ENCODE data around the gene FAM98B. TPM values are rescaled to one million over a fixed set of nuclear protein-coding genes. Genes with fewer than 3 reads are reported as not detected.
A peak's percentile ranks its signal among the peaks of the same experiment; 100 is the strongest.

FAM98B gene
- total and polyA plus RNA-seq, 2 of the 8 experiments (the other 6 are each of a cell fraction or from before 2014, with no cell fraction given): 5.9 to 48.4 TPM

DNA sequence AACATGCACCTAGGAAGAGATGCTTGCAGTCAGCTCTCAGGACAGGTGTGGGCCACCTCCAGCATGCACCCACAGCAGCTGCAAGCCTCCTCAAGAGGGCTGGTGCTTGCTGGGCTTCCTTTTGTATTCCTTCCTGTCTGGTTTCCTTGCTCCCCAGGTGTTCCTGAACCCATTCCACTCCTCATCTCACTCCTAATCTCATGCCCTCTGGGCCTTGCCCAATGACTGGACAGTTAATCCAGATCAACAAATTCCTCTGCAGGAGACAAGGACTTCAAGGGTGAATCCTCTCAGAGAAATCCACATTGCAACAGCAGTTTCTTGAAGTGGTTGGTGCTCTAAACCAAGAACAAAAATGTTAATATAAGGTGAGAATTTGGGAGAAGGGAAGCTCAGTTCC lies 80.0 kb downstream of the FAM98B start:
- no peak overlapping the region for H3K4me2 ChIP-seq (ENCODE audit: insufficient read depth in 1 of 2, low read depth in 2 of 2, low read length in 2 of 2)
- H4K5ac ChIP-seq (ENCODE audit: insufficient read length, low read depth, low read length): no peak overlapping the region
- H3K36me3 ChIP-seq (ENCODE audit: control insufficient read depth in 2 of 4, insufficient read depth in 4 of 4, low read length in 3 of 4): no peaks in the 10 kb centered on the region
- no peak overlapping the region for H3K9ac ChIP-seq (replicated peaks in 1 of 4; ENCODE audit: extremely low read depth in 1 of 4, low read depth in 3 of 4, low read length in 3 of 4)
- no peak overlapping the region for H3K56ac ChIP-seq (replicated peaks; ENCODE audit: insufficient read length, low read depth, low read length)
- no peak overlapping the region for H3K18ac ChIP-seq (ENCODE audit: extremely low read depth, low read length)
- no peak overlapping the region for H4K8ac ChIP-seq (ENCODE audit: extremely low read depth, insufficient read depth, low read length)
- H3K27ac ChIP-seq (ENCODE audit: low read depth, low read length): no peak overlapping the region
- peaks cover 0 to 3% (median 0%) of the 10 kb centered on the region in 4 experiments; a peak in 1 of 7 replicates for H3K4me1 ChIP-seq (replicated peaks in 1 of 4; ENCODE audit: control insufficient read depth in 3 of 4, insufficient read depth in 4 of 4, low read length in 3 of 4)
- no peaks in the 10 kb centered on the region for H3K79me2 ChIP-seq (ENCODE audit: control insufficient read depth in 1 of 2, insufficient read depth in 2 of 2, low read length in 2 of 2)
- ChIA-PET POLR2A (ENCODE audit: partially characterized antibody) (no interaction called here), CTCF (ENCODE audit: partially characterized antibody) (interaction anchor here (1.1 to 3.6 kb wide), 5 partner anchors 13 to 166 kb away, joined by 3 to 18 read pairs (median 4); partner anchors contain the start of gene RASGRP1)
- no peaks in the 10 kb centered on the region for H3K9me3 ChIP-seq (ENCODE audit: insufficient read depth in 2 of 2, low read depth in 1 of 2, low read length in 1 of 2)
- no peak overlapping the region for H3K4me3 ChIP-seq (ENCODE audit: extremely low read depth in 1 of 4, insufficient read depth in 2 of 4, low read depth in 3 of 4, low read length in 4 of 4)
- H2BK12ac ChIP-seq (ENCODE audit: low read depth, low read length): no peak overlapping the region
- no peak overlapping the region for H2BK20ac ChIP-seq (ENCODE audit: low read length)
- no peaks in the 10 kb centered on the region for H4K20me1 ChIP-seq (replicated peaks in 1 of 2; ENCODE audit: control insufficient read depth in 1 of 2, insufficient read depth in 2 of 2, low read length in 2 of 2)
- H3K27me3 ChIP-seq (replicated peaks in 1 of 4; ENCODE audit: control insufficient read depth in 3 of 4, extremely low read depth in 1 of 4, insufficient read depth in 3 of 4, low read length in 3 of 4): no peaks in the 10 kb centered on the region
- 0 out of 2 replicates have a peak overlapping the region, but pooled peaks have one; percentile 7 for H2AK5ac ChIP-seq (ENCODE audit: low read depth, low read length)
- DNase-seq (ENCODE audit: low read depth in 1 of 2, low spot score in 2 of 2): no peak
- FAIRE-seq: no peak
- H4K91ac ChIP-seq (replicated peaks; ENCODE audit: insufficient read length, low read length): no peak overlapping the region
- no peak overlapping the region for H3K14ac ChIP-seq (ENCODE audit: insufficient read length)
- H3K23me2 ChIP-seq (ENCODE audit: low read depth, low read length): no peaks in the 10 kb centered on the region
- H2AFZ ChIP-seq (ENCODE audit: low read length): no peak overlapping the region
- no peak overlapping the region for H2BK5ac ChIP-seq (ENCODE audit: low read depth, low read length)
- H3K23ac ChIP-seq (ENCODE audit: insufficient read length): no peak overlapping the region
- no peak overlapping the region for H3K4ac ChIP-seq (replicated peaks; ENCODE audit: insufficient read length, low read depth, low read length)
- no peaks in the 10 kb centered on the region for H3K79me1 ChIP-seq (ENCODE audit: low read depth, low read length)
- no peak overlapping the region for H2BK15ac ChIP-seq (ENCODE audit: low read length)
- H2BK120ac ChIP-seq (replicated peaks; ENCODE audit: low read depth, low read length): no peak overlapping the region
- TF ChIP-seq, protein P1, sequence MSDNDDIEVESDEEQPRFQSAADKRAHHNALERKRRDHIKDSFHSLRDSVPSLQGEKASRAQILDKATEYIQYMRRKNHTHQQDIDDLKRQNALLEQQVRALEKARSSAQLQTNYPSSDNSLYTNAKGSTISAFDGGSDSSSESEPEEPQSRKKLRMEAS (IDR thresholded peaks at IDR 0.05): no peak
- no peak for TF ChIP-seq RAD21 (IDR thresholded peaks at IDR 0.05 in 1 of 2, conservative IDR thresholded peaks at IDR 0.05 in 1 of 2; ENCODE audit: low read depth in 2 of 2, low read length in 2 of 2)
- no peak for TF ChIP-seq TCF12 (IDR thresholded peaks at IDR 0.05; ENCODE audit: low read depth, low read length)
- TF ChIP-seq PHF8 (conservative IDR thresholded peaks at IDR 0.05; ENCODE audit: low read depth, low read length): no peak
- no peak for TF ChIP-seq TAF7 (optimal IDR thresholded peaks at IDR 0.05; ENCODE audit: borderline replicate concordance, low read depth, low read length)
- TF ChIP-seq, protein P2, sequence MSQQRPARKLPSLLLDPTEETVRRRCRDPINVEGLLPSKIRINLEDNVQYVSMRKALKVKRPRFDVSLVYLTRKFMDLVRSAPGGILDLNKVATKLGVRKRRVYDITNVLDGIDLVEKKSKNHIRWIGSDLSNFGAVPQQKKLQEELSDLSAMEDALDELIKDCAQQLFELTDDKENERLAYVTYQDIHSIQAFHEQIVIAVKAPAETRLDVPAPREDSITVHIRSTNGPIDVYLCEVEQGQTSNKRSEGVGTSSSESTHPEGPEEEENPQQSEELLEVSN (IDR thresholded peaks at IDR 0.05): no peak
- TF ChIP-seq, protein P3, sequence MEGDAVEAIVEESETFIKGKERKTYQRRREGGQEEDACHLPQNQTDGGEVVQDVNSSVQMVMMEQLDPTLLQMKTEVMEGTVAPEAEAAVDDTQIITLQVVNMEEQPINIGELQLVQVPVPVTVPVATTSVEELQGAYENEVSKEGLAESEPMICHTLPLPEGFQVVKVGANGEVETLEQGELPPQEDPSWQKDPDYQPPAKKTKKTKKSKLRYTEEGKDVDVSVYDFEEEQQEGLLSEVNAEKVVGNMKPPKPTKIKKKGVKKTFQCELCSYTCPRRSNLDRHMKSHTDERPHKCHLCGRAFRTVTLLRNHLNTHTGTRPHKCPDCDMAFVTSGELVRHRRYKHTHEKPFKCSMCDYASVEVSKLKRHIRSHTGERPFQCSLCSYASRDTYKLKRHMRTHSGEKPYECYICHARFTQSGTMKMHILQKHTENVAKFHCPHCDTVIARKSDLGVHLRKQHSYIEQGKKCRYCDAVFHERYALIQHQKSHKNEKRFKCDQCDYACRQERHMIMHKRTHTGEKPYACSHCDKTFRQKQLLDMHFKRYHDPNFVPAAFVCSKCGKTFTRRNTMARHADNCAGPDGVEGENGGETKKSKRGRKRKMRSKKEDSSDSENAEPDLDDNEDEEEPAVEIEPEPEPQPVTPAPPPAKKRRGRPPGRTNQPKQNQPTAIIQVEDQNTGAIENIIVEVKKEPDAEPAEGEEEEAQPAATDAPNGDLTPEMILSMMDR (IDR thresholded peaks at IDR 0.05; ENCODE audit: control extremely low read depth in 1 of 3, insufficient read depth in 1 of 3, low read depth in 1 of 3, low read length in 3 of 3): no peak
- TF ChIP-seq FOSL1 (IDR thresholded peaks at IDR 0.05; ENCODE audit: insufficient read depth, low read depth, low read length): no peak
- no peak for TF ChIP-seq SRF (IDR thresholded peaks at IDR 0.05; ENCODE audit: low read depth, low read length)
- TF ChIP-seq MAFK (IDR thresholded peaks at IDR 0.05; ENCODE audit: low read depth, low read length): no peak
